UCSD-AML1 (cell line): ENCODE data around the gene PTGFRN.
A peak's percentile ranks its signal among the peaks of the same experiment; 100 is the strongest.

ENCODE experiments used
- DNase-seq: peaks from one replicate; lab custom pipeline; 2025; ENCODE audit not compliant: unreplicated experiment; lab: John Stamatoyannopoulos, UW

PTGFRN gene

DNA sequence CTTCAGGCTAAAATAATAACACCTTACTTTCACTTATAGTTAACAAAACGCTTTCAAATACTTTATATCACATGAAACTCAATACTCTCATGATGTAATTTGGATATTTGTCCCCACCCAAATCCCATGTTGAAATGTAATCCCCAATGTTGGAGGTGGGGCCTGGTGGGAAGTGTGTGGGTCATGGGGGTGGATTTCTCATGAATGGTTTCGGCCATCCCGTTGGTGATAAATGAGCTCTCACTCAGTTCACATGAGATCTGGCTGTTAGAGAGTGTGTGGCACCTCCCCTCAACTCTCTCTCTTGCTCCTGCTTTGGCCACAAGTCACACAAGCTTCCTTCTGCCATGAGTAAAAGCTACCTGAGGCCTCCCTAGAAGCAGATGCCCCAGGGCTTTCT is 22.5 kb upstream of the PTGFRN start:
- no peak for DNase-seq

DNA sequence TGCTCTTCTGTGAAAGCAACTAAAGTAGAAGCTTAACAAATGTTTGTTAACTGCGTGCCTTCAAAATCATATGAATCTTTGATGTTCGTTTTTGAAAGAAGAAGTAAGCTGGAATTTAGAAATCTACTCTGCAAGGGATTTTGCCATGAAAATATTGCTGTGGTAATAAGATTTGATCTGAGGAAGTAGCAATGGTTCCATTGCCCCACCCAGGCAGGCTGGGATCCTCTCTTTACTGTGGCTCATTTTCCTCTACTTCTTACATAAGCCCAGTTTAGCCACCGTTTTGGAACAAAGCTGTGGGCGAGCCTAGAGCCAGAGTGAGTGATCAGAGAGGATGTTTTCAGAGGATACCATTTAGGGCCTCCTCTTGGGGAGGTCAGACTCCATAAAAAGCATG is 20.3 kb upstream of the PTGFRN start:
- DNase-seq, result no peak

DNA sequence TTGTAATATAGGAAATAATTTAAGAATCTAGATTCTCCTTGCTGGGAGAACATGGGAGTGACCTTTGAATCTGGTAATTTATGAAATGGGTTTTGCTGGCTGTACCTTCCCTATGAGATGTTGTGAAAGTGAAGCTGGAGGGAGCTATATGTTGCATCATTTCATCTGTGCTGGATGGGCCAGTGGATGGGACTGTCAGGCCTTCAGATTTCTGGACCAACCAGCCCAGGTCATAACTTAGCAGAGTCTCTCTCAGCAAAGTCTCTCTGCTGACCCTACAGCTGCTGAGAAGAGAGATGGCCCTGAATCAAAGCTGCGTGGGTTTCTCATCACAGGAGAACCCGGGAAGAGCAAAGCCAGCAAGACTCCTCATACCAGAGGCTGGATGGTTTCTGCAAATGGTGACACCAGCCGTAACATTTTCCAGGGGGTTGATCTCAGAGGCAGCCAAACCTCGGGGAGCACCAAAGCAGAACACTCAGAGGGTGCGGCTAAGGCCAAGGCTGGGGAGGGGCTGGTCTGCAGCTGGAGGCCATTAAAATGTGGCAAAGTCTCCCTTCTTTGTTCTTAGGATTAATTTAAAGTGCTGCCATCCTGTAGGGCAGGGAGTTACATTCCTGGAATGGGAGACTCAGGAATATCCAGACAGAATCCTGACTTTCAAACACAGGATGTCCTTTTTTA is 18.2 kb upstream of the PTGFRN start:
- no peak for DNase-seq

GRCh38 chr1:116895073-116895472 is 14.6 kb upstream of the PTGFRN start:
- no peak for DNase-seq

DNA sequence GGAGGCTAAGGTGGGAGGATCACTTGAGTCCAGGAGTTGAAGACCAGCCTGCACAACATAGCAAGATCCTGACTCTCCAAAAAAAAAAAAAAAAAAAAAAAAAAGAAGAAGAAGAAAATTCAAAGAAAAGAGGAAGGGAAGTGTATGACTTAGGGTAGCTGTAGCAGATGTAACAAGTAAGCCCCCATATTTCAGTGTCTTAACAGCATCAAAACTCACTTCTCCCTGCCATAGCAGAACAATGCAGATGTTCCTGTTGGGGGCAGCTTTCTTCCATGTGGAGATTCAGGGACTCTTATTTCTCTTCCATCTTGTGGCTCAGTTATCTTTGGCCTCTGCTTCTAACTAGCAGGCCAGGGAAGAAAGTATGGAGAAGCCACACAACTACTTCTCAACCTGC is 10.2 kb upstream of the PTGFRN start:
- no peak for DNase-seq

DNA sequence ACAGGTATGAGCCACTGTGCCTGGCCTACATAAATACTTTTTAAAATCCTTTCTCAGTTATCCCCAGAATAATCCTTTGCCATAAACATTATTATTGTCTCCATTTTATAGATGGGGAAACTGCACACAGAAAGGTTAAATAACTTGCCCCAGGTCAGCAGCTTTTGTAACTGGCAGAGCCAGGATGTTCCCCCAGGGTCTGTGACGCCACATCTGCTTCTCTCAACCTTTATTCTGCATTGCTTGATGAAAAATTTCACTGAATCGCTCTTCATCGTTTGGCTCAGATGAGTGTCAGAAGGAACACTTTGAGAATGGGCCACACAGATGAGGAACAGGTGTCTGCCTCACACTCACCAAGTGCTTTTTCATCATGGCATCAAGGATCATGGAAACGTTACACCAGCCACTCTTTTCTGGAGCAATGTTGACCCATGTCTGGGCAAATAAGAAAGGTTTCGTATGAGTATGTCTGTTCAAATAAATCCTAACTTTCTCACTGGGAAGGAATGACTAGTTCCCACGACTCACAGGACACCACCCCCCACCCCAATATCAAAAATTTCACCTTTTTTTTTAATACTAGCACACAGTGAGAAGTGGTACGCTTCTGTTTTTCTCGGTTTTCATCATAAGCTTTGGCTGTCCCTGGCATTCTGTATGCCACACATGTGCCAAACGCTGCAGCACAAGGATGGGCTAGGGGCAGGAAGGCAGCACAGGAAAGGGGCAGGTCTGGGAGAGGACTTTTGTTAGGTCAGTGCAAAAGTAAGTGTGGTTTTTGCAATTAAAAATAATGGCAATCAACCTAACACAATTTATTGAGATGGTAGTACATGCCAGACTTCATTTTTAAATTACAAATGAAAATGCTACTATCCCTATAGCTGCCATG is 9.0 kb upstream of the PTGFRN start:
- no peak for DNase-seq

GRCh38 chr1:116902027-116902426 is 7.7 kb upstream of the PTGFRN start:
- DNase-seq, result no peak

DNA sequence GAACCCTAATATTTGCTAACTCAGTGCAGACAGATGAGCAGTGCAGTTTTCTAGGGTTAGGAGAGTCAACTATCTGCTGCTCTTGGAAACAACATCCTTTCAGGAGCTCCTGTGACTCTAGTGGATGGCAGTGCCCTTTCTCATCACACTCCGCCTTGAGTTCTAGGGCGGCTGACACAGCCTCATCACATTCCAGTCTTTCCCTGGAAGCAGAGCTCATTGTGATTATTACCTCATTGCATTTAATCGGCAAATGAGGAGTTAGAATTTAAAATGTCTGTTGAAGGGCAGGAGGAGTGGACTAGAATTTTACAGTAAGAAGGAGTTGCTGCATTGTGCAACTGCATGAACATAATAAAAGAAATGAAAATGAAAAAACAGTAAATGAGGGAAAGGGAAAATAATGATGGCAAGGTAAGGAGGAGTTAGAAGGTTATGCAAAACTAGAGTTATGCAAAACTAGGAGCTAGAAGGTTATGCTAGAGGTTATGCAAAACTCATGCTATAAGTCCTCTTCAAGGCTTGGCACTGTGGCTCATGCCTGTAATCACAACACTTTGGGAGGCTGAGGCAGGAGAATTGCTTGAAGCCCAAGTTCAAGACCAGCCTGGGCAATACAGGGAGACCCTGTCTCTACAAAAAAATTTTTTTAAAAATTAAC is 6.9 kb upstream of the PTGFRN start:
- DNase-seq, result no peak

GRCh38 chr1:116904791-116905320 is 4.9 kb upstream of the PTGFRN start:
- no peak for DNase-seq

GRCh38 chr1:116906812-116907211 is 2.9 kb upstream of the PTGFRN start:
- DNase-seq, result no peak

GRCh38 chr1:116907351-116907750 is 2.4 kb upstream of the PTGFRN start:
- DNase-seq, result no peak

DNA sequence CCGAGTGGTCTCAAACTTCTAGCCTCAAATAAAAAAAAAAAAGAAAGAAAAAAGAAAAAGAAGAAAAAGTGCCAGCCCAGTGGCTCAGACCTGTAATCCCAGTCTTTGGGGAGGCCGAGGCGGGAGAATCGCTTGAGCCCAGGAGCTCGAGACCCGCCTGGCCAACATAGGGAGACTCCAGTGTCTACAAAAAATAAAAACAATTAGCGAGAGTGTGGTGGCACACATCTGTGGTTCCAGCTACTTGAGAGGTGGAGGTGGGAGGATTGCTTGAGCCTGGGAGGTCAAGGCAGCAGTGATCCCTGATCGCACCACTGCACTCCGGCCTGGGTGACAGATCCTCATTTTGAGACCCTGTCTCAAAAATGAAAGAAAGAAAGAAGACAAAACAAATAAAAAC is 1.4 kb upstream of the PTGFRN start:
- DNase-seq, result no peak

DNA sequence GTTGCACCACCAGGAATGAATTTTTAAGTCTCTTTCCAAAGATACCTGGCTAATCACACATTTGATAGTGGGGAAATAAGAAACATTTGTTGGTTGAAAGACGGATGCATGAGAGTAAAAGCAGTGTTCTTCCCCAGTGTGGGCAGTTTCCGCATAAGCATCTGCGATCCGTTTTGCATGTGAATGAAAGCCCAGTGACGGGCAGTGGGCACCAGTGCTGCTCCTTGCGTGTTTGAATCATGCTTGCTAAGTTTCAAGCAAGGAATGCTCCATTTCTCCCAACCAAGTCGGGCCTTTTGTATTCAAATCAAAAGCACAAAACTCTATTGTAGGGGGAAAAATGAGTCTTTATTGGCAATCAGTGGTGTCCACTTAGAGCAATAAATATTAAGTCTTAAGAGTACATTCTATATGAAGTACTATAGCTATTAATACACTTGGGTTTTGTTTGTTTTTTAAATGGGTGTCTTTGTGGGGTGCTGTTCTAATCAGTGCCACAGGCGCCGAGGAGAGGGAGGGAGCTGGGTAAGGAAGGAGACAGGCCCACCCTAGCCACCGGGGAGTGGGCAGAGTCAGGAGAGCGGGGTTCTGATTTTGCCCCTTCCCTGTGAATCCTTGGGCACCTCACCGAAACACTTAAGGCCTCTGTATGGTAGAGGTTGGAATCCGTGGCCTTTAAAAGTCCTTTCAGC is 750 bp upstream of the PTGFRN start:
- no peak for DNase-seq

- DNase-seq, result peak; percentile 20
These were observed 867 bp downstream of the PTGFRN start for GRCh38 chr1:116910379-116911187.

- no peak for DNase-seq
These were observed 1.5 kb downstream of the PTGFRN start for GRCh38 chr1:116911188-116911553.

DNA sequence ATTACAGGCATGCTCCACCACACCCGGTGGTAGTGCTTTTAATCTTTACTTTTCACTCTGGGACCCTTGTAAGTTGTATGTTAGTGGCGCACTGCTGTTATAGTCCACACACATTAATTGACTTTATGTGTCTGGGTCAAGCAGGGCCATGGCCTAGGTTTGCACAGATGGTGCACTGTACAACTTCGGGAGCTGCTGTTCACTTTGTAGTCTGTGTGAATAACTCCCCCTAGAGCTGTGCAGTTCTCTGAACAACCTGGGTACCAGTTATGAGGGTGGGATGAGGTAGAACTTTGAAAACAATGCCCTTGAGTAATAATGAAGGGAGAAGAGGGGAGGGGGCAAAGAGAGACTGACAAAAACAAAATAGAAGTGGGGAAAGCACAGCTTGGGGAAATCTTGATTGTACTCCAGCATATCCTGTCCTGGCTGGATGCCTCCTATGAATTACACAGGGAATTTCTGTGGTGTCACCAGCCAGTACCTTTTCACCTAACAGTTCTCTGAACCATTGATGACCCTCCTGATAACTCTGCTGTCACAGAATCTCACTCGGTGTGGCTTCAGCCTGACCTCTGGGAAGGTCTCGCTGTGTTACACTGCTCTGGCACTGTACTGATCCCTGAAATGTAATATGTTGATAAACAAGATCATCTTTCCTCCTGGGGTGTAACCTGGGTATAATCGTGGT is 2.2 kb downstream of the PTGFRN start:
- no peak for DNase-seq

DNA sequence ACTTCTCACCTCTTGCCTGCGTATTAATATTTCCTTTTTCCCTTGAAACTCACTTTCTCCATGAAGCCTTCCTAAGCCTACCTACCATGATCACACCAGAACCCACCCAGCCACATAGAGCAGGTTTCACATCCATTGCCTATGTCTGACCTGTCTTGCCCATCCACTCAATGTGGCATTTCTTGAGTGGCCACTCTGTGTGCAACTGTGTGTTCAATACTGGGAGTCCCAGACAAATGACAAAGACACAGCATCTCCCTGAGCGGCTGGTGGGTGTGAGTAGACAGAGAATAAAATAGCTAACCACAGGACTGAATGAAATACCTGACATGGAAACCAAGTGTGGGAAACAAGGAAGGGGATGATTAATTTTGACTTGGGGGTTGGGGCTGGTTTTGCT is 3.1 kb downstream of the PTGFRN start:
- no peak for DNase-seq

DNA sequence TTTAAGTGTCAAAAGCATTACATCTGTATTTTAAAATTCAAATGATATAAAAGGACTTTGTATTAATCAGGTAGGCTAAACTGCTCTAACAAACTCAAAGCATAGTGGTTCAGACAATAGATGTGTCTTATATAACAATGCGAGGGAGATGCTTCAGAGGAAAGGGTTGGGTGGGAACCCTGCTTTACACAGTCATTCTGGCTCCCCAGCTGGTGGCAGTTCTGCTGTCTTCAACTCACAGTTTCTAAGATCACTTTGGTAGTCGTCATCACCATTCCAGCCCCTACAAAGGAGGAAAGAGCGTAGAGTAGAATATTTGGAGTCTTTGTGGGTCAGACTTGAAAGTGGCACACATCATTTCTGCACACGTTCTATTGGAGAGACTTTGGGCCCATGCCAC is 4.2 kb downstream of the PTGFRN start:
- DNase-seq, result no peak

- DNase-seq, result no peak
These were observed 5.0 kb downstream of the PTGFRN start for GRCh38 chr1:116914667-116915066.
